Astrocyte of the hippocampus (primary cell): Measurements from ENCODE around the gene SHBG.
A peak's percentile ranks its signal among the peaks of the same experiment; 100 is the strongest.
"Not testable (repeated sequence)": the region's sequence is repeated elsewhere in the genome, so short reads cannot be mapped to it uniquely, and the experiment has no call there.

Experiments
- DNase-seq: peaks from one replicate; pipeline ENCODE4 v3.0.0; 2011; ENCODE audit warnings: low read depth, low spot score

The SHBG gene

GRCh38 chr17:7629939-7630571 is at the start of gene SHBG:
Gene SHBG, plus strand, starts transcription at chr17:7630135. Its CDS starts 38 bp downstream, at chr17:7630173.
- DNase-seq = no peak

GRCh38 chr17:7580604-7581575 is 49.0 kb upstream of the SHBG start:
- no peak for DNase-seq

- DNase-seq = no peak
These were observed 47.3 kb upstream of the SHBG start for GRCh38 chr17:7582396-7583252.

- DNase-seq = peak; percentile 99
These were observed 46.5 kb upstream of the SHBG start, which contains the start of gene MPDU1 for GRCh38 chr17:7583253-7584109. Gene MPDU1, plus strand, starts transcription at chr17:7583852. Its CDS starts 11 bp downstream, at chr17:7583863.

GRCh38 chr17:7586673-7587419 is 43.1 kb upstream of the SHBG start:
- no peak for DNase-seq

GRCh38 chr17:7587420-7588151 is 42.3 kb upstream of the SHBG start:
- DNase-seq = peak; percentile 93

- no peak for DNase-seq
These were observed 41.3 kb upstream of the SHBG start for GRCh38 chr17:7588553-7589203.

- peak; percentile 94 for DNase-seq
These were observed 40.6 kb upstream of the SHBG start for GRCh38 chr17:7589204-7589868.

- DNase-seq = peak; percentile 53
These were observed 39.8 kb upstream of the SHBG start, which contains the start of gene SOX15 for GRCh38 chr17:7589891-7590691. Gene SOX15, minus strand, starts transcription at chr17:7590094. Its CDS starts 418 bp downstream, at chr17:7589676.

GRCh38 chr17:7590743-7591142 is 39.2 kb upstream of the SHBG start:
- DNase-seq = peak; percentile 86

GRCh38 chr17:7591596-7591995 is 38.3 kb upstream of the SHBG start:
- no peak for DNase-seq

GRCh38 chr17:7592422-7593021 is 37.4 kb upstream of the SHBG start:
- DNase-seq = no peak

GRCh38 chr17:7593296-7593695 is 36.6 kb upstream of the SHBG start:
- no peak for DNase-seq

GRCh38 chr17:7597561-7597960 is 32.4 kb upstream of the SHBG start:
- not testable (repeated sequence) for DNase-seq

- no peak for DNase-seq
These were observed 23.7 kb upstream of the SHBG start for GRCh38 chr17:7606280-7606679.

GRCh38 chr17:7610641-7611040 is 19.3 kb upstream of the SHBG start:
- DNase-seq = no peak
